Cardiac fibroblast (primary cell): ENCODE results near the gene TNS3.
A peak's percentile ranks its signal among the peaks of the same experiment; 100 is the strongest.

Source experiments
- DNase-seq, 2 donors: peaks; one replicate each; pipeline versions ENCODE4 v3.0.0 to v3.0.0-alpha.2; 2010; ENCODE audit warnings: low read depth in 2 of 2
- H3K4me3 ChIP-seq, 2 donors: replicated peaks in 1 of 2; 1 replicate in 1 of 2; 2 replicates in 1 of 2; pipeline ENCODE4 v1.5.1; 2011; ENCODE audit warnings: low read depth in 2 of 2, low read length in 2 of 2, mild to moderate bottlenecking in 2 of 2, moderate library complexity in 1 of 2
- CTCF ChIP-seq: IDR thresholded peaks from one replicate; pipeline ENCODE4 v1.5.1; 2011; ENCODE audit warnings: low read depth, mild to moderate bottlenecking, low read length, inconsistent platforms

Gene TNS3

GRCh38 chr7:47367369-47367768 is 214.5 kb downstream of the TNS3 start:
- DNase-seq: no peak
- H3K4me3 ChIP-seq: no peak overlapping the region
- TF ChIP-seq CTCF: no peak

DNA sequence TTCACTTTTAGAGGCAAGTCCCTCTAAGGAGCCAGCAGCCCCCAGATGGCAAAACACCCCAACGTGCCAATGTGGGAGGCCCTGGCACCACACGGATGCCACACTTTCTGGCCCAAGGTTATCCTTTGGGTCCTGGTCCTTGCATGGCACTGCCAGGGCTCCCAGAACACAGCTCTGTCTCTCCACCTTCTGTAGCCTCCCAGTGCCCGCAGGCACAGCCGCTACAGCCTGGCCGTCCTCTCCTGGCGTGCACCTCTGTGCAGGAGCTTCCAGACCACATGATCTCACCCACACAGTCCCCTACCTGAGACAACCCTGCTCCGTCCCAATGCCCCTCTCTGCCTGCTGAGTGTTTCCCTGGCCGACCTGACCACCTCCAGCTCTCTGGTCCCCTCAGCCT is 215.0 kb downstream of the TNS3 start:
- no peak for TF ChIP-seq CTCF
- no peak overlapping the region for H3K4me3 ChIP-seq
- DNase-seq: no peak

GRCh38 chr7:47366211-47366610 is 215.7 kb downstream of the TNS3 start:
- TF ChIP-seq CTCF: no peak
- no peak for DNase-seq
- H3K4me3 ChIP-seq: no peak overlapping the region

DNA sequence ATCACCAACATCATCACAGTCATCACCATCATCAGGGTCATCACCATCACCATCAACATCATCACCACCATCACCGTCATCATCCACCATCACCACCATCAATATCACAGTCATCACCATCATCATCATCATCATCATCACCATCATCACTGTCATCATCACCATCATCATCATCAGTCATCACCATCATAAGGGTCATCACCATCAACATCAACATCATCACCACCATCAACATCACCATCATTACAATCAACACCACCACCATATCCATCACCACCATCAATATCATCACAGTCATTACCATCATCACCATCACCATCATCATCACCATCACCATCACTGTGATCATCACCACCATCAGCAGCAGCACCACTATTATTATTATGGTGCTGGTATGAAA is 218.9 kb downstream of the TNS3 start:
- TF ChIP-seq CTCF: no peak
- no peak for DNase-seq
- no peak overlapping the region for H3K4me3 ChIP-seq

GRCh38 chr7:47361746-47362215 is 220.1 kb downstream of the TNS3 start:
- no peak overlapping the region for H3K4me3 ChIP-seq
- no peak for TF ChIP-seq CTCF
- peak; percentile 80 to 89 for DNase-seq

DNA sequence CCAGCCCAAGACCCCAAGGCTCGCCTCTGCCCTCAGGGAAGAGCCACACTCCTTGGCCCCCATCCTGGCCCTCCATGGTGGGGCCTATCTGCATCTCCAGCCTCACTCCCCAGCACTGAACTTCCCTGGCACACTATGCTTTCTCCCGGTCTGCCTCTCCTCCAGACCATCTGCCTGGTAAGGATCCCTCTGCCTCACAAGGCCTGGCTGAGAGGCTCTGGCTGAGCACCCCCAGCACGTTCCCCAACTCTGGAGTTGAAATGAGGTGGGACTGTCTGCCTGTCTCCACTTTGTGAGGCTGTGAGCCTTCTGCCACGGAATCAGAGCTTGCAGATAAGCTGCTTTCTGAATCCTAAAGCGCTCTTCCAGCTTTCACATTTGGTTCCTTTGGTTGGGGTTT is 220.7 kb downstream of the TNS3 start:
- TF ChIP-seq CTCF: no peak
- no peak overlapping the region for H3K4me3 ChIP-seq

GRCh38 chr7:47360301-47360900 is 221.5 kb downstream of the TNS3 start:
- H3K4me3 ChIP-seq: no peak overlapping the region
- TF ChIP-seq CTCF: no peak

More for the DNA sequence above, 220.7 kb downstream of the TNS3 start:
- no peak for DNase-seq

More at GRCh38 chr7:47360301-47360900, 221.5 kb downstream of the TNS3 start:
- DNase-seq: no peak
